GM12878 (cell line): Measurements from ENCODE around the gene CRTAP. TPM values are rescaled to one million over a fixed set of nuclear protein-coding genes. Genes with fewer than 3 reads are reported as not detected.

Experiments
- ATAC-seq: fragments of 200-7000 bp; cut with Tn5 transposase; 3 replicates; pipeline ENCODE4 v1.9.1; 2020; ENCODE audit warnings: mild to moderate bottlenecking, moderate library complexity
- BruUV-seq: library from RNA; stranded (reverse); fragments of 400-500 nt; replicated peaks from 2 replicates; lab custom pipeline; 2021; lab: Mats Ljungman, UMichigan
- CTCF ChIA-PET: fragments of 300-600 bp; sonication (Branson Sonifier 250); formaldehyde crosslinking; extraction: SDS; loops from one replicate; lab custom pipeline; 2021; ENCODE audit warnings: inconsistent platforms; lab: Yijun Ruan, JAX
- POLR2A ChIA-PET: fragments of 350-600 bp; formaldehyde crosslinking; extraction: SDS; loops from one replicate; lab custom pipeline; 2021; ENCODE audit warnings: inconsistent platforms; lab: Charles Lee
- RAD21 ChIA-PET: fragments of 300-600 bp; sonication (Branson Sonifier 250); formaldehyde crosslinking; loops from one replicate; lab custom pipeline; 2023; ENCODE audit warnings: antibody characterized with exemption; ENCODE audit not compliant: unreplicated experiment; lab: Charles Lee
- SMC1A ChIA-PET: fragments of 300-600 bp; sonication (Branson Sonifier 250); formaldehyde crosslinking; loops from one replicate; lab custom pipeline; 2023; ENCODE audit not compliant: unreplicated experiment, uncharacterized antibody; lab: Charles Lee
- DNase-seq: peaks from one replicate; pipeline ENCODE4 v3.0.0-alpha.2; 2011; ENCODE audit warnings: low read depth, low spot score
- FAIRE-seq: peaks from 3 replicates; lab custom pipeline; 2011; peaks lifted over from hg19 to GRCh38; lab: Jason Lieb, UNC
- H2AFZ ChIP-seq: 2 replicates; pipeline ENCODE4 v1.6.0; 2011; ENCODE audit warnings: low read depth, low read length, control low read depth; ENCODE audit not compliant: control insufficient read depth
- H3K27ac ChIP-seq: 2 replicates; pipeline ENCODE4 v1.5.1; 2011; ENCODE audit warnings: control low read depth; ENCODE audit not compliant: control insufficient read depth, insufficient read depth
- H3K27me3 ChIP-seq, 2 experiments: replicated peaks in 1 of 2; 2 replicates each; pipeline versions ENCODE4 v1.6.0 to v1.6.1; 2011; ENCODE audit warnings: low read length in 1 of 2; ENCODE audit not compliant: control insufficient read depth in 2 of 2, insufficient read depth in 2 of 2
- H3K36me3 ChIP-seq, 2 experiments: 2 replicates each; pipeline ENCODE4 v1.5.1; 2011; ENCODE audit warnings: low read length in 1 of 2; ENCODE audit not compliant: control insufficient read depth in 2 of 2, insufficient read depth in 2 of 2
- H3K4me1 ChIP-seq: 2 replicates; pipeline ENCODE4 v1.6.1; 2011; ENCODE audit warnings: mild to moderate bottlenecking, low read length, moderate library complexity, mixed read lengths; ENCODE audit not compliant: control insufficient read depth, insufficient read depth
- H3K4me2 ChIP-seq: 2 replicates; pipeline ENCODE4 v1.6.0; 2011; ENCODE audit warnings: control low read depth; ENCODE audit not compliant: control insufficient read depth, insufficient read depth
- H3K4me3 ChIP-seq: fragments of 200-600 bp; sonication (generic); 2 replicates; pipeline ENCODE4 v1.5.1; 2016
- H3K79me2 ChIP-seq: 2 replicates; pipeline ENCODE4 v1.6.0; 2011; ENCODE audit warnings: low read length; ENCODE audit not compliant: control insufficient read depth, insufficient read depth
- H3K9ac ChIP-seq: 2 replicates; pipeline ENCODE4 v1.8.0; 2011; ENCODE audit warnings: low read length, control low read depth, mixed read lengths; ENCODE audit not compliant: control insufficient read depth, insufficient read depth
- H3K9me3 ChIP-seq: replicated peaks from 3 replicates; pipeline ENCODE4 v1.5.1; 2011; ENCODE audit warnings: mild to moderate bottlenecking, low read length; ENCODE audit not compliant: control insufficient read depth, insufficient read depth
- H4K20me1 ChIP-seq: 2 replicates; pipeline ENCODE4 v1.6.0; 2011; ENCODE audit not compliant: control insufficient read depth, insufficient read depth
- DPF2 ChIP-seq: fragments of 450-650 bp; IDR thresholded peaks from 2 replicates; pipeline ENCODE4 v1.6.1; 2017; ENCODE audit warnings: mild to moderate bottlenecking
- EGR1 ChIP-seq, 2 experiments: IDR thresholded peaks; 1 replicate in 1 of 2; 2 replicates in 1 of 2; pipeline ENCODE4 v1.6.1; 2011 to 2012; ENCODE audit warnings: low read depth in 2 of 2, low read length in 2 of 2, borderline replicate concordance in 1 of 2, mild to moderate bottlenecking in 1 of 2, moderate library complexity in 1 of 2
- IKZF1 ChIP-seq: fragments of 450-650 bp; conservative IDR thresholded peaks from 2 replicates; pipeline ENCODE4 v1.6.1; 2017; ENCODE audit warnings: antibody characterized with exemption, mild to moderate bottlenecking
- JUND ChIP-seq: IDR thresholded peaks from 2 replicates; pipeline ENCODE4 v1.6.1; 2012; ENCODE audit warnings: low read depth, mild to moderate bottlenecking, low read length, improper control_type of control experiment, moderate library complexity
- NRF1 ChIP-seq: conservative IDR thresholded peaks from 2 replicates; pipeline ENCODE4 v1.6.1; 2011; ENCODE audit warnings: mild to moderate bottlenecking, low read depth, low read length, improper control_type of control experiment
- RBBP5 ChIP-seq: fragments of 200-600 bp; sonication (generic); conservative IDR thresholded peaks from 2 replicates; pipeline ENCODE4 v1.6.1; 2016
- SMARCA5 ChIP-seq: fragments of 450-650 bp; IDR thresholded peaks from 2 replicates; pipeline ENCODE4 v1.6.1; 2017; ENCODE audit warnings: mild to moderate bottlenecking
- ZBED1 ChIP-seq: IDR thresholded peaks from 2 replicates; pipeline ENCODE4 v1.6.1; 2016; ENCODE audit warnings: borderline replicate concordance
- WGBS: methylation state at CpG from one replicate; pipeline ENCODE4 v1.1.6; 2016; ENCODE audit warnings: low lambda C conversion rate; ENCODE audit not compliant: insufficient replicate concordance, insufficient coverage; ENCODE audit errors: missing lambda C conversion rate; 5-methylcytosine and 5-hydroxymethylcytosine counted together
- in situ Hi-C: fragments of 300-500 bp; cut with MboI; formaldehyde crosslinking; loops from 9 replicates; pipeline ENCODE4 v1.14.3; 2018; ENCODE audit warnings: mixed read lengths
- intact Hi-C: fragments of 100-400 bp; cut with micrococcal nuclease; formaldehyde crosslinking; loops from one replicate; pipeline ENCODE4 v1.14.2; 2022; ENCODE audit not compliant: unreplicated experiment
- polyA plus RNA-seq, 11 experiments: library from polyadenylated mRNA; depleted of rRNA in 4 of 11; unstranded in 6 of 11; stranded (reverse) in 5 of 11; fragments of >200 nt; fragmentation: Nextera tagmentation in 4 of 11; fragmentation: Illumina TruSeq in 1 of 11; extraction: Ambion mirVana in 4 of 11; extraction: Trizol in 1 of 11; gene quantifications; 1 replicate in 1 of 11; 2 replicates in 10 of 11; pipeline versions ENCODE4 v1.2.1 to v1.2.3, GENCODE V29; 2011 to 2016; ENCODE audit warnings: inconsistent platforms in 2 of 11, missing spikeins in 2 of 11, low read depth in 1 of 11
- total RNA-seq, 4 experiments: library from RNA; depleted of rRNA in 3 of 4; stranded (reverse); fragments of >200 nt in 3 of 4; fragmentation: Illumina TruSeq in 1 of 4; extraction: Trizol in 1 of 4; gene quantifications; 2 replicates each; pipeline versions ENCODE4 v1.2.1 to v1.2.3, GENCODE V29; 2013 to 2021
- TF ChIP-seq, protein P1 (sequence below): IDR thresholded peaks from 2 replicates; pipeline ENCODE4 v1.6.1; 2011; ENCODE audit warnings: borderline replicate concordance, low read depth, mild to moderate bottlenecking, moderate library complexity, low read length; ENCODE audit not compliant: insufficient read depth, poor library complexity, severe bottlenecking
- TF ChIP-seq, protein P2 (sequence below): fragments of 450-650 bp; IDR thresholded peaks from 2 replicates; pipeline ENCODE4 v1.6.1; 2018; ENCODE audit warnings: mild to moderate bottlenecking, low read depth, moderate library complexity; ENCODE audit not compliant: partially characterized antibody
- TF ChIP-seq, protein P3 (sequence below): fragments of 150-350 bp; IDR thresholded peaks from 2 replicates; pipeline ENCODE4 v1.6.1; 2014; ENCODE audit warnings: mild to moderate bottlenecking, low read depth, low read length

CRTAP gene
- total and polyA plus RNA-seq, 10 of the 15 experiments (the other 5 are each of a cell fraction or from before 2014, with no cell fraction given), result 6.0 to 42.3 (median 23.3) TPM

DNA sequence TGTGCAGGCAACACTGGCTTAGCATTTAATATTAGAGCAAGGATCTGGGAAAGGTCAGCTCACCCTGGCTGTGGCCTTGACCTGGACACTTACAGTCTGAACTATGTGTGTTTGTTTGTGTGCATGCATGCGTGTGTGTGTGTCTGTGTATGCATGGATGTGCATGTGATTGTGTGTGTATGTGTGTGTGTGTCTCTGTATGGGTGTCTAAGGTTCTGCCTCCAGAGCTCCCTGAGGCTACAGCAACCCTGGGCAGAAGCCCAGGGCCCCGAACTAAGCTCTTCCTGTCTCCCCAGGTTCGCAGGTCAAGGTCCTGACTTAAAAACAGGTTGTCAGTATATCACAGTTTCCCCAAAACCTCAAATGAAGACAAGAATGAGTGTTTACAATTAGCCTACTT is 53.5 kb downstream of the CRTAP start (continued):
- TF ChIP-seq, protein P1, sequence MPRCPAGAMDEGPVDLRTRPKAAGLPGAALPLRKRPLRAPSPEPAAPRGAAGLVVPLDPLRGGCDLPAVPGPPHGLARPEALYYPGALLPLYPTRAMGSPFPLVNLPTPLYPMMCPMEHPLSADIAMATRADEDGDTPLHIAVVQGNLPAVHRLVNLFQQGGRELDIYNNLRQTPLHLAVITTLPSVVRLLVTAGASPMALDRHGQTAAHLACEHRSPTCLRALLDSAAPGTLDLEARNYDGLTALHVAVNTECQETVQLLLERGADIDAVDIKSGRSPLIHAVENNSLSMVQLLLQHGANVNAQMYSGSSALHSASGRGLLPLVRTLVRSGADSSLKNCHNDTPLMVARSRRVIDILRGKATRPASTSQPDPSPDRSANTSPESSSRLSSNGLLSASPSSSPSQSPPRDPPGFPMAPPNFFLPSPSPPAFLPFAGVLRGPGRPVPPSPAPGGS, result no peak

DNA sequence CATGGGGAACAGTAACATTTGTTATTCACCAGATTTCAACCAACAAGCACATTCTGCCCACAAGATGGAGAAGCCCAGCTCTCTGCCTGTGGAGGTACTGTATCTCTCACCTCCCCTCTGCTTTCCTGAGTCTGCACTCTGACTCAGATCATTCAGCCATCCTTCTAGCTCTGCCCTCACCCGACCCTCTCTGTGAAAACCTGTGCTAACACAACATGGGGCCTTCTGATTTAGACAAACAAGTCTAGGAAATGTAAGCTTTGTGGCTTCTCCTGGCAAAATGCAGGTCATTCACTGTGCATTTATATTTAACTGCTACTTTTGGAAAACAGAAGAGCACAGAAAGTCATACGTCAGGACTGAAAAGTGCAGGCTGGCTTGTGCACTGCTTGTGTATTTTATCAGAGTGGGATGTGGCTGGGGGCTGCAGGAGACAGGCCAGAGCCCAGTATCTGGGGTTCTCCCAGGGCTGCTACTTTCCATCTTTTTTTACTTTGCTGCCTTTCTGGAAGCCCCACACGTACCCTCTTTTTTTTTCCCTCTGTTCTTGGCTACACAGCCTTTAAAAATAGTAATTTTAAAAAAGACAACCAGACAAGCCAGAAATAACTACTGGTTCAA is 54.0 kb downstream of the CRTAP start:
- no peaks in the 10 kb centered on the region for H3K36me3 ChIP-seq
- intact Hi-C loops (no loop called here), in situ Hi-C loops (no loop called here)
- H2AFZ ChIP-seq, result no peak overlapping the region
- 22% methylated on average over 3 of the region's 3 CpGs for WGBS
- no peaks in the 10 kb centered on the region for H4K20me1 ChIP-seq
- H3K4me2 ChIP-seq, result no peak overlapping the region
- ChIA-PET CTCF (interaction anchor here (1.1 to 1.8 kb wide), 3 partner anchors 13 to 40 kb away, joined by 3 to 8 read pairs (median 4); no protein-coding TSS in a partner anchor), SMC1A (no interaction called here)
- H3K79me2 ChIP-seq, result no peaks in the 10 kb centered on the region
- no peak overlapping the region for H3K4me3 ChIP-seq
- no TSS peak for BruUV-seq
- no peak for FAIRE-seq
- no peaks in the 10 kb centered on the region for H3K4me1 ChIP-seq
- no peaks in the 10 kb centered on the region for H3K27me3 ChIP-seq
- H3K27ac ChIP-seq, result no peak overlapping the region
- H3K9ac ChIP-seq, result no peak overlapping the region
- TF ChIP-seq ZBED1 (no peak), DPF2 (no peak), JUND (no peak), EGR1 (IDR thresholded peaks at IDR 0.05; ENCODE audit: borderline replicate concordance in 1 of 2, low read depth in 2 of 2, low read length in 2 of 2) (no peak), NRF1 (no peak), IKZF1 (no peak), SMARCA5 (no peak), RBBP5 (no peak)
- TF ChIP-seq, protein P2, sequence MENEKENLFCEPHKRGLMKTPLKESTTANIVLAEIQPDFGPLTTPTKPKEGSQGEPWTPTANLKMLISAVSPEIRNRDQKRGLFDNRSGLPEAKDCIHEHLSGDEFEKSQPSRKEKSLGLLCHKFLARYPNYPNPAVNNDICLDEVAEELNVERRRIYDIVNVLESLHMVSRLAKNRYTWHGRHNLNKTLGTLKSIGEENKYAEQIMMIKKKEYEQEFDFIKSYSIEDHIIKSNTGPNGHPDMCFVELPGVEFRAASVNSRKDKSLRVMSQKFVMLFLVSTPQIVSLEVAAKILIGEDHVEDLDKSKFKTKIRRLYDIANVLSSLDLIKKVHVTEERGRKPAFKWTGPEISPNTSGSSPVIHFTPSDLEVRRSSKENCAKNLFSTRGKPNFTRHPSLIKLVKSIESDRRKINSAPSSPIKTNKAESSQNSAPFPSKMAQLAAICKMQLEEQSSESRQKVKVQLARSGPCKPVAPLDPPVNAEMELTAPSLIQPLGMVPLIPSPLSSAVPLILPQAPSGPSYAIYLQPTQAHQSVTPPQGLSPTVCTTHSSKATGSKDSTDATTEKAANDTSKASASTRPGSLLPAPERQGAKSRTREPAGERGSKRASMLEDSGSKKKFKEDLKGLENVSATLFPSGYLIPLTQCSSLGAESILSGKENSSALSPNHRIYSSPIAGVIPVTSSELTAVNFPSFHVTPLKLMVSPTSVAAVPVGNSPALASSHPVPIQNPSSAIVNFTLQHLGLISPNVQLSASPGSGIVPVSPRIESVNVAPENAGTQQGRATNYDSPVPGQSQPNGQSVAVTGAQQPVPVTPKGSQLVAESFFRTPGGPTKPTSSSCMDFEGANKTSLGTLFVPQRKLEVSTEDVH, result no peak
- TF ChIP-seq, protein P3, sequence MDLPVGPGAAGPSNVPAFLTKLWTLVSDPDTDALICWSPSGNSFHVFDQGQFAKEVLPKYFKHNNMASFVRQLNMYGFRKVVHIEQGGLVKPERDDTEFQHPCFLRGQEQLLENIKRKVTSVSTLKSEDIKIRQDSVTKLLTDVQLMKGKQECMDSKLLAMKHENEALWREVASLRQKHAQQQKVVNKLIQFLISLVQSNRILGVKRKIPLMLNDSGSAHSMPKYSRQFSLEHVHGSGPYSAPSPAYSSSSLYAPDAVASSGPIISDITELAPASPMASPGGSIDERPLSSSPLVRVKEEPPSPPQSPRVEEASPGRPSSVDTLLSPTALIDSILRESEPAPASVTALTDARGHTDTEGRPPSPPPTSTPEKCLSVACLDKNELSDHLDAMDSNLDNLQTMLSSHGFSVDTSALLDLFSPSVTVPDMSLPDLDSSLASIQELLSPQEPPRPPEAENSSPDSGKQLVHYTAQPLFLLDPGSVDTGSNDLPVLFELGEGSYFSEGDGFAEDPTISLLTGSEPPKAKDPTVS, result no peak
- TF ChIP-seq, all 136 proteins: peak for 0
- POLR2A ChIA-PET, result no interaction called here
- peak; percentile 39 for ATAC-seq
- H3K9me3 ChIP-seq, result no peaks in the 10 kb centered on the region
- RAD21 ChIA-PET, result interaction anchor here (1.3 kb wide), 1 partner anchor 205 kb away, joined by 3 read pairs; no protein-coding TSS in a partner anchor
- no peak for DNase-seq
